Activated T-helper 1 cell treated with anti-CD3 and anti-CD28 coated beads, Interleukin-12 subunit alpha, Interleukin-12 subunit beta, Interleukin-2, Interleukin-4 antibody, amounts not matched to agents 30 ng/mL and 10 ng/mL and 1 ng/mL, durations not matched to agents 14 hours and 24 hours and 36 hours (primary cell): ENCODE results near the gene ELOVL6. TPM values are rescaled to one million over a fixed set of nuclear protein-coding genes. Genes with fewer than 3 reads are reported as not detected.
"Not testable (repeated sequence)": the region's sequence is repeated elsewhere in the genome, so short reads cannot be mapped to it uniquely, and the experiment has no call there.

Experiments used
- DNase-seq: peaks from one replicate; pipeline ENCODE4 v3.0.0; 2021; ENCODE audit warnings: low spot score
- H3K27ac Mint-ChIP-seq: one replicate; pipeline ENCODE4 v1.8.0; 2021; ENCODE audit warnings: mild to moderate bottlenecking, mixed read lengths
- H3K27me3 Mint-ChIP-seq: one replicate; pipeline ENCODE4 v1.8.0; 2022; ENCODE audit warnings: mild to moderate bottlenecking, moderate library complexity, mixed read lengths; ENCODE audit not compliant: insufficient read depth
- H3K36me3 Mint-ChIP-seq: one replicate; pipeline ENCODE4 v1.8.0; 2021; ENCODE audit warnings: low read depth, mixed read lengths
- H3K4me1 Mint-ChIP-seq: one replicate; pipeline ENCODE4 v1.8.0; 2021; ENCODE audit warnings: low read depth, mixed read lengths
- H3K4me3 Mint-ChIP-seq: one replicate; pipeline ENCODE4 v1.8.0; 2021; ENCODE audit warnings: mild to moderate bottlenecking, moderate library complexity, mixed read lengths
- H3K9me3 Mint-ChIP-seq: one replicate; pipeline ENCODE4 v1.8.0; 2021; ENCODE audit warnings: mixed read lengths
- intact Hi-C: fragments of 100-400 bp; cut with micrococcal nuclease; formaldehyde crosslinking; loops from one replicate; pipeline ENCODE4 v1.15.1; 2024
- total RNA-seq: library from RNA; stranded (reverse); gene quantifications from 2 replicates; pipeline ENCODE4 v1.2.3, GENCODE V29; 2022

The ELOVL6 gene
- total RNA-seq, 1 donor from 2014 or later = 19.1 TPM

DNA sequence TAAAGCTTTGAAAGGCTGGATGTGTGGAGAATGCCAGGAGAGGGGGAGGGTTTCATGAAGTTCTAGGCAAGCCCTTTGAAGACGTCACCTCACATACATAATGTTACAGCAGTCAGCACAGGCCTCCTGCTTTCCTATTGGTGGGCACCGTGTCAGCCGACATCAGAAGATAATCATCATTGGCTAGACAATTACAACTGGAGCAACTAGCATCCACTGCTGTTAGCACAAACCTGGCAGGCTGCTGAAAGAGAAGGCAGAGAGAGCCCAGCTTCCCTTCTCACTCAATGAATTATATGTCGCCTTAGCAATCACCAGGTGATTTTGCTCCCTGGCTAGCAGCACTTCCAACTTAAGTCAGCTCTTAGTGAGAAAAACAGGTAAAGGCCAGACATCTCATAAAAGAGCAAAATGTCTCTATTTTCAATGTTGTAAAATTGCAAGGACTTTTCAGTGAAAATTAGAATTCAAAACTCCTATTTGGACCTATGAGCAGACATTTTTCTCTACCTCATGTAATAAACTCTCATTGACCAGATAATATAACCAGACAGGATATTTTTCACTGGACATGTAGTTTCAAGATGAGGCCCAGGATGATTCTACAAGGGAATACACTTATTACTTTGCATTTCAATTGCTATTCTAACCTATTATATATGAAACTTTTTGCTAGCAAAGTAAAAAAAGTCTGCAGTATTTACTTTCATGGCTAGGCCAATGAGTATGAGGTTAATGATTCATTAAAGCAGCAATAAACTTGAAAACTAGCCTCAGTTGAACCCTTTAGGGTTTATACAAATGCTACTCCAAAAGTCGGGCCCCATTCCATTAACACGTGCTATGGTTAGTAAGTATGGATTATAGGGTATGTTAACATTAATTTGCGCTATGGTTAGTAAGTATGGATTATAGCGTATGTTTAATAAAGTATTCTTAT is 4.3 kb downstream of the ELOVL6 start:
- H3K4me1 Mint-ChIP-seq = peaks cover 52% of the 10 kb centered on the region
- peak overlapping the region; percentile 50 for H3K4me3 Mint-ChIP-seq
- peak overlapping the region; percentile 85 for H3K27ac Mint-ChIP-seq
- peaks cover 24% of the 10 kb centered on the region for H3K36me3 Mint-ChIP-seq
- peaks cover 2% of the 10 kb centered on the region for H3K27me3 Mint-ChIP-seq
- intact Hi-C loops = loop anchor here (1.0 to 10.0 kb wide), 2 partner anchors 29 to 1569 kb away; partner anchors contain the start of gene RPL34
- no peaks in the 10 kb centered on the region for H3K9me3 Mint-ChIP-seq
- DNase-seq = peak; percentile 77

DNA sequence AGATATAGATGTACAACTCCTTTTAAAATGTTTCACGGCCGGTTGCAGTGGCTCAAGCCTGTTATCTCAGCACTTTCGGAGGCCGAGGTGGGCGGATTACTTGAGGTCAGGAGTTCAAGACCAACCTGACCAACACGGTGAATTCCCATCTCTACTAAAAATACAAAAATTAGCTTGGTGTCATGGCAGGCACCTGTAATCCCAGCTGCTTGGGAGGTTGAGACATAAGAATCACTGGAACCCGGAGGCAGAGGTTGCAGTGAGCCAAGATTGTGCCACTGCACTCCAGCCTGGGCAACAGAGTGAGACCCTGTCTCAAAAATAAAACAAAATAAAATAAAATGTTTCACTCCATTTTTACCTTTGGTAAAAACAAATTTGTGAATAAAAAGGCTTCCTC is 5.1 kb downstream of the ELOVL6 start:
- not testable (repeated sequence) for H3K9me3 Mint-ChIP-seq
- intact Hi-C loops = loop anchor here (1.0 to 10.0 kb wide), 2 partner anchors 28 to 1568 kb away; partner anchors contain the start of gene RPL34

GRCh38 chr4:110190249-110190648 is 8.2 kb downstream of the ELOVL6 start:
- H3K36me3 Mint-ChIP-seq = peaks cover 22% of the 10 kb centered on the region
- H3K4me3 Mint-ChIP-seq = no peak overlapping the region

More for the DNA sequence above, 5.1 kb downstream of the ELOVL6 start:
- H3K27ac Mint-ChIP-seq = peak overlapping the region; percentile 85
- not testable (repeated sequence) for H3K27me3 Mint-ChIP-seq, DNase-seq, H3K4me3 Mint-ChIP-seq
- H3K36me3 Mint-ChIP-seq = peaks cover 24% of the 10 kb centered on the region
- peaks cover 44% of the 10 kb centered on the region for H3K4me1 Mint-ChIP-seq

GRCh38 chr4:110188113-110188512 is 10.3 kb downstream of the ELOVL6 start:
- Mint-ChIP-seq H3K4me3 (no peak overlapping the region), H3K36me3 (peaks cover 30% of the 10 kb centered on the region), H3K9me3 (no peaks in the 10 kb centered on the region), H3K27me3 (no peaks in the 10 kb centered on the region), H3K27ac (no peak overlapping the region), H3K4me1 (peaks cover 48% of the 10 kb centered on the region)
- intact Hi-C loops = no loop called here
- no peak for DNase-seq

More at GRCh38 chr4:110190249-110190648, 8.2 kb downstream of the ELOVL6 start:
- H3K9me3 Mint-ChIP-seq = no peaks in the 10 kb centered on the region
- intact Hi-C loops = loop anchor here (10.0 kb wide), 1 partner anchor 1565 kb away; the partner anchor contains the start of gene RPL34
- DNase-seq = no peak
- no peaks in the 10 kb centered on the region for H3K27me3 Mint-ChIP-seq
- H3K27ac Mint-ChIP-seq = no peak overlapping the region
- peaks cover 45% of the 10 kb centered on the region for H3K4me1 Mint-ChIP-seq

DNA sequence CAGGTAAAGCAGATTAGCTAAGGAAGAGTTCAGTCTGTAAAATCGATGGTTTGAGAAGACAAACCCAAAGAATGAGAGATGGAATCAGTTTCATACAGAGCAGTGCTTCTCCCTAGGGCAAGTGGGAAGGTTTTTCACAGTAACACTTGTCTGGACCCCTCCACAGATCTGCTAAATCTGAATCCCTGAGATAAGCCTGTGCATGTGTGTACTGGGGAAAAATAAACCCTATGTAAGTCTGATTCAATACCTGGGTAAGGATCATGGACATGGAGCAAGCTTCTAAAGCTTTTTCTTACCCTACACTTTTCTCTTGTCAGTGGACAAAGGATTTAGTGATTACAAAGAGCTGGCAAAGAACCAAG is 13.6 kb downstream of the ELOVL6 start:
- Mint-ChIP-seq H3K9me3 (no peaks in the 10 kb centered on the region), H3K4me3 (no peak overlapping the region), H3K27me3 (no peaks in the 10 kb centered on the region), H3K4me1 (peaks cover 31% of the 10 kb centered on the region), H3K27ac (peak overlapping the region; percentile 30), H3K36me3 (peaks cover 16% of the 10 kb centered on the region)
- no peak for DNase-seq
- intact Hi-C loops = no loop called here

GRCh38 chr4:110184140-110184790 is 14.2 kb downstream of the ELOVL6 start:
- intact Hi-C loops = no loop called here
- no peaks in the 10 kb centered on the region for H3K27me3 Mint-ChIP-seq
- H3K36me3 Mint-ChIP-seq = peaks cover 18% of the 10 kb centered on the region
- H3K27ac Mint-ChIP-seq = peak overlapping the region; percentile 30
- DNase-seq = no peak
- H3K4me3 Mint-ChIP-seq = no peak overlapping the region
- H3K4me1 Mint-ChIP-seq = peaks cover 31% of the 10 kb centered on the region
- no peaks in the 10 kb centered on the region for H3K9me3 Mint-ChIP-seq

DNA sequence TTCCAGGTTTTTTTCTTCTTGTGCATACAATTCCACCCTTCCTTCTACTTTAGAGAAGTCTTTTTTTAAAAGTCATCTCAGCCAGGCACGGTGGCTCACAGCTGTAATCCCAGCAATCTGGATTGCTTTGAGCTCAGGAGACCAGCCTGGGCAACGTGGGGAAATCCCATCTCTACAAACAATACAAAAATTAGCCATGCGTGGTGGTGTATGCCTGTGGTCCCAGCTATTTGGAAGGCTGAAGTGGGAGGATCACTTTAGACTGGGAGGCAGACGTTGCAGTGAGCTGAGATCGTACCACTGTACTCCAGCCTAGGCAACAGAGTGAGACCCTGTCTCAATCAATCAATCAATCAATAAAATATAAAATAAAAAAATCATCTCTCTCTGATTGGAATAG is 14.8 kb downstream of the ELOVL6 start:
- Mint-ChIP-seq H3K36me3 (peaks cover 19% of the 10 kb centered on the region), H3K4me1 (peaks cover 31% of the 10 kb centered on the region), H3K4me3 (no peak overlapping the region), H3K27ac (no peak overlapping the region), H3K27me3 (no peaks in the 10 kb centered on the region), H3K9me3 (no peaks in the 10 kb centered on the region)
- DNase-seq = no peak
- intact Hi-C loops = no loop called here

DNA sequence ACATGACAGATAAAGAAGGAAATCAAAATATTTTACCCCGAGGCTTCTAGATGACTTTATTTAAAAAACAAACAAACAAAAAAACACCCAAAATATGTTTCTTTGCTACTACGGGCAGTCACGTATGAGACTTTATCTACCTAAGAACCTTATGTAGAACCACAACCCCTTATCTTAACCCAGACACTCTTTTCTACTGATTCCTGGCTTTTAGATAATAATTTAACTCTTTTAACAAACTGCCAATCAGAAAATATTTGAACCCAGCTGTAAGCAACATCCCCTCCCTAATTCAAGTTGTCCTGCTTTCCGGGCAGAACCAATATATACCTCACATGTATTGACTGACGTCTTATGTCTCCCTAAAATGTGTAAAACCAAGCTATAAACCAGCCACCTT is 15.4 kb downstream of the ELOVL6 start:
- DNase-seq = no peak
- no peak overlapping the region for H3K27ac Mint-ChIP-seq
- peaks cover 25% of the 10 kb centered on the region for H3K36me3 Mint-ChIP-seq
- no peak overlapping the region for H3K4me3 Mint-ChIP-seq
- intact Hi-C loops = no loop called here
- H3K9me3 Mint-ChIP-seq = no peaks in the 10 kb centered on the region
- peaks cover 29% of the 10 kb centered on the region for H3K4me1 Mint-ChIP-seq
- H3K27me3 Mint-ChIP-seq = no peaks in the 10 kb centered on the region

- H3K27me3 Mint-ChIP-seq = no peaks in the 10 kb centered on the region
- peaks cover 25% of the 10 kb centered on the region for H3K4me1 Mint-ChIP-seq
- no peak overlapping the region for H3K4me3 Mint-ChIP-seq
These were observed 16.5 kb downstream of the ELOVL6 start for GRCh38 chr4:110181890-110182289.

GRCh38 chr4:110175634-110176033 is 22.8 kb downstream of the ELOVL6 start:
- Mint-ChIP-seq H3K27ac (no peak overlapping the region), H3K9me3 (no peaks in the 10 kb centered on the region), H3K4me1 (no peaks in the 10 kb centered on the region), H3K36me3 (peaks cover 30% of the 10 kb centered on the region), H3K27me3 (no peaks in the 10 kb centered on the region), H3K4me3 (no peak overlapping the region)
- intact Hi-C loops = no loop called here
- DNase-seq = no peak

More at GRCh38 chr4:110181890-110182289, 16.5 kb downstream of the ELOVL6 start:
- Mint-ChIP-seq H3K27ac (no peak overlapping the region), H3K9me3 (no peaks in the 10 kb centered on the region), H3K36me3 (peaks cover 26% of the 10 kb centered on the region)
- no peak for DNase-seq
- intact Hi-C loops = no loop called here

GRCh38 chr4:110172972-110173371 is 25.4 kb downstream of the ELOVL6 start:
- H3K36me3 Mint-ChIP-seq = peaks cover 25% of the 10 kb centered on the region
- no peaks in the 10 kb centered on the region for H3K27me3 Mint-ChIP-seq
- H3K27ac Mint-ChIP-seq = no peak overlapping the region
- DNase-seq = no peak
- no peak overlapping the region for H3K4me3 Mint-ChIP-seq
- no peaks in the 10 kb centered on the region for H3K4me1 Mint-ChIP-seq
- no peaks in the 10 kb centered on the region for H3K9me3 Mint-ChIP-seq
- intact Hi-C loops = no loop called here

- intact Hi-C loops = no loop called here
- H3K27me3 Mint-ChIP-seq = no peaks in the 10 kb centered on the region
- H3K4me1 Mint-ChIP-seq = no peaks in the 10 kb centered on the region
- H3K9me3 Mint-ChIP-seq = no peaks in the 10 kb centered on the region
- H3K36me3 Mint-ChIP-seq = peaks cover 24% of the 10 kb centered on the region
- H3K4me3 Mint-ChIP-seq = no peak overlapping the region
- no peak overlapping the region for H3K27ac Mint-ChIP-seq
- no peak for DNase-seq
These were observed 26.4 kb downstream of the ELOVL6 start for GRCh38 chr4:110171971-110172370.

DNA sequence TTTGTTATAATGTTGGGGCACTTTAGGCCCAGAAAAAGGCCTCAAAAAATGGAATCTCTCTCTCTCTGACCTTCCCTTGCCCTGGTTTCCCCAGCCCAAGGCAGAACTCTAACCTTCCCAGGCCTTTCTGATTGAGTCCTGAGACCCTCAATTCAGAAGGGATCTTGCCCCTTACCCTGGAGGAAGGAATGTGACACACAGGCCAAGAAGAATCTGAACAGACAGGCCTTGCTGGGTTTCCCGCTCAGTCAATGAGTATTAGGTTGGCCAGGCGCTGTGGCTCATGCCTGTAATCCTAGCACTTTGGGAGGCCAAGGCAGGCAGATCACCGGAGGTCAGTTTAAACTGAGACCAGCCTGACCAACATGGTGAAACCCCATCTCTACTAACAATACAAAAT is 27.6 kb downstream of the ELOVL6 start:
- no peak overlapping the region for H3K27ac Mint-ChIP-seq
- no peak overlapping the region for H3K4me3 Mint-ChIP-seq
- H3K9me3 Mint-ChIP-seq = no peaks in the 10 kb centered on the region
- DNase-seq = no peak
- H3K4me1 Mint-ChIP-seq = peaks cover 4% of the 10 kb centered on the region
- intact Hi-C loops = no loop called here
- H3K36me3 Mint-ChIP-seq = peaks cover 23% of the 10 kb centered on the region
- no peaks in the 10 kb centered on the region for H3K27me3 Mint-ChIP-seq
